NT2/D1 (cell line): ENCODE results near the gene C15orf62.

Experiments
- DNase-seq: peaks from one replicate; pipeline ENCODE4 v3.0.0-alpha.2; 2011; ENCODE audit warnings: low read depth, low spot score
- H3K27me3 ChIP-seq: 2 replicates; pipeline ENCODE4 v1.6.0; 2011; ENCODE audit warnings: mild to moderate bottlenecking; ENCODE audit not compliant: insufficient read length, insufficient read depth
- H3K36me3 ChIP-seq: 2 replicates; pipeline ENCODE4 v1.6.1; 2011; ENCODE audit warnings: mild to moderate bottlenecking, low read length, mixed read lengths; ENCODE audit not compliant: insufficient read depth, insufficient read length
- H3K4me1 ChIP-seq: 2 replicates; pipeline ENCODE4 v1.5.1; 2011; ENCODE audit not compliant: insufficient read depth, insufficient read length
- H3K4me3 ChIP-seq: 2 replicates; pipeline ENCODE4 v1.5.1; 2011; ENCODE audit warnings: low read depth; ENCODE audit not compliant: insufficient read length
- H3K9ac ChIP-seq: 2 replicates; pipeline ENCODE4 v1.6.0; 2011; ENCODE audit warnings: low read depth; ENCODE audit not compliant: insufficient read length
- H3K9me3 ChIP-seq: 2 replicates; pipeline ENCODE4 v1.5.1; 2011; ENCODE audit warnings: mild to moderate bottlenecking, low read length; ENCODE audit not compliant: insufficient read depth
- SUZ12 ChIP-seq: IDR thresholded peaks from 2 replicates; pipeline ENCODE4 v1.6.1; 2011; ENCODE audit not compliant: insufficient read length, insufficient read depth; ENCODE audit errors: extremely low read depth
- YY1 ChIP-seq: IDR thresholded peaks from 2 replicates; pipeline ENCODE4 v1.6.1; 2011; ENCODE audit not compliant: insufficient read length, insufficient read depth
- ZNF274 ChIP-seq: IDR thresholded peaks from 2 replicates; pipeline ENCODE4 v1.6.1; 2011; ENCODE audit warnings: mild to moderate bottlenecking, low read depth, low read length

Gene C15orf62, protein sequence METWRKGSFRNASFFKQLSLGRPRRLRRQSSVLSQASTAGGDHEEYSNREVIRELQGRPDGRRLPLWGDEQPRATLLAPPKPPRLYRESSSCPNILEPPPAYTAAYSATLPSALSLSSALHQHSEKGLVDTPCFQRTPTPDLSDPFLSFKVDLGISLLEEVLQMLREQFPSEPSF

DNA sequence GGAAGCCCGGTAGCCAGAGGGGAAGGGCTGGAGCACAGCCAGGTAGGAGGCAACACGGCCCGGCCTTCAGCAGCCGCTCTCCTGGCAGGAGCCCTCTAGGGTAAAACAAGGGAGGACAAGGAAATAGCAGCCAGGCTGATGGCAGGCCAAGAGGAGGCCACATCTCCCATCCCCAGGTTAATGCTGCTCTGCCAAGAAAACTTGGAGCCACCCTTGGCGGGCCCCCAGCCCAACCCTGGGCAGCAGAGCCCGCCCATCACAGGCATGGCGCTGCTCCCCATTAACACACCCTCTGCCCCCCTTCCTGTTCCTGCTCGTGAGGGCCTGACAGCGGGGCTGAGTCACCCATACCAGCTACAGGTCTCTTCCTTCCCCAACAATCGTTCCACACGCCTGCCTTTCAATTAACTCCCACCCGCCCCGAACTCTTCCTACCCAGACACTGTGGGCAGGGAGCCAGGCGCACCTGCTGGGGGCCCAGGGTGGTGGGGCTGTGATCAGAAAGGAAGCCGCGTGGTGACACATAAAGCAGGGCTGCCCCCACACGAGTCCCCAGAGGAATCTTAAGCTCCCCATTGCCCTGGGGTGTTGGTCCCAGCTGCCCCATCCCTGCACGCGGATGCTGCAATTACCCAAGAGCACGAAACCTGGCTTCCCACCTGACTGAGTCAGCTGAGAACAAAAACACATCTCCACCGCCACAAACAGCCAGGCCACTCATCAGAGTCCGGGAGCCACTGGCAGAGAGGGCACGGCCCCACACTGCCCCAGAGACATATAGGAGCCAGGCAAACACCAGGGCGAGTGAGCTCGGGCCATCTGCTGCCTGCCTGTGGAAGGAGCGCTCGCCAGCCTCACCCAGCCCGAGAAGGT, at the start of gene C15orf62:
TSS of gene C15orf62 (plus strand) at position 707 of the 873 bp plus-strand sequence. CDS start 516 bp downstream, outside the sequence.
- H3K27me3 ChIP-seq, result no peaks in the 10 kb centered on the region
- no peak for DNase-seq
- TF ChIP-seq YY1, result no peak
- no peak for TF ChIP-seq ZNF274
- no peak for TF ChIP-seq SUZ12
- peak within 1 kb of the TSS; percentile 42 for H3K9ac ChIP-seq
- no peak within 1 kb of the TSS for H3K4me3 ChIP-seq
- H3K36me3 ChIP-seq, result peaks cover 58% of the 10 kb centered on the region
- peaks cover 17% of the 10 kb centered on the region for H3K4me1 ChIP-seq
- H3K9me3 ChIP-seq, result no peaks in the 10 kb centered on the region

DNA sequence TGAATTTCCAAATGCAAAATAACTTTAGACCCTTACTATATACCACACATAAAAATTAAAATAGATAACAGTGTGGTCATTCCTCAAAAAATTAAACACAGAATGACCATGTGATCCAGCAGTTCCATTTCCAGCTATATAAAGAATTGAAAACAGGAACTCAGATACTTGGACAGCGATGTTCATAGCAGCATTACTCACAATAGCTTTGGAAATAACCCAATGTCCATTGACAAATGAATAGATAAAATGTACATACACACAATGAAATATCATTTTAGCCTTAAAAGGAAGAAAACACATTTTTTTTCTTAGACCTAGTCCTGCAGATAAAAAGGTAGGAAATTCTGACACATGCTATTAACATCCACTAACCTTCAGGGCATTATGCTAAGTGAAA, 48.1 kb upstream of the C15orf62 start:
- Histone ChIP-seq H3K4me3 (no peak overlapping the region), H3K27me3 (no peaks in the 10 kb centered on the region), H3K9ac (no peak overlapping the region), H3K36me3 (peaks cover 17% of the 10 kb centered on the region), H3K9me3 (no peaks in the 10 kb centered on the region), H3K4me1 (no peaks in the 10 kb centered on the region)
- TF ChIP-seq ZNF274 (no peak), SUZ12 (no peak), YY1 (no peak)
- no peak for DNase-seq

DNA sequence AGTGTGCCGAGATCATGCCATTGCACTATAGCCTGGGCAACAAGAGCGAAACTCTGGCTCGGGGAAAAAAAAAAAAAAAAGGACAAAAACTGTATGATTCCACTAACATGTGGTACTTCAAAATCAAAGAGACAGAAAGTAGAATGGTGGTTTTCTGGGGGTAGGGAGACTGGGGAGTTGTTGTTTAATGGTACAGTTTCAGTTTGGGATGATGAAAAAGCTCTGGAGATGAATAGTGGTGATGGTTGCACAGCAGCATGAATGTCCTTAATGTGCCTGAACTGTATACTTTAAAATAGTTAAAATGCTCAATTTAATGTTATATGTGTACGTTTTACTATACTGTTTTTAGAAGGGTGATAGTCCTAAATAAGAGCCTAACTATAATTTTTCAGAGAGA, 47.4 kb upstream of the C15orf62 start:
- TF ChIP-seq YY1 (no peak), SUZ12 (no peak), ZNF274 (no peak)
- Histone ChIP-seq H3K9me3 (no peaks in the 10 kb centered on the region), H3K27me3 (no peaks in the 10 kb centered on the region), H3K4me1 (no peaks in the 10 kb centered on the region), H3K36me3 (peaks cover 19% of the 10 kb centered on the region), H3K9ac (no peak overlapping the region), H3K4me3 (no peak overlapping the region)
- DNase-seq, result no peak

DNA sequence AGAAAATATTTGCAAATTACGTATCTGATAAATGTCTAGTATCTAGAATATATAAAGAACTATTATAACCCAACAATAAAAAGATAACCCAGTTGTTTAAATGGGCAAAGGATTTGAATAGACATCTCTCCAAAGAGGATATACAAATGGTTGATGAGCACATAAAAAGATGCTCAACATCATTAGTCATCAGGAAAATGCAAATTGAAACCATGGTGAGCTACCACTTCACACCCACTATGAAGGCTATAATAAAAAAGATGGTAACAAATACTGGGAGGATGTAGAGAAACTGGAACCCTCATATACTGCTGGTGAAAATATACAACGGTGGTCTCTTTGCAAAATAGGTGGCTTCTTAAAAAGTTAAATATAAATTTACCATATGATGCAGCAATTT, 46.8 kb upstream of the C15orf62 start:
- no peaks in the 10 kb centered on the region for H3K27me3 ChIP-seq
- no peaks in the 10 kb centered on the region for H3K4me1 ChIP-seq
- H3K36me3 ChIP-seq, result peaks cover 20% of the 10 kb centered on the region
- no peaks in the 10 kb centered on the region for H3K9me3 ChIP-seq
- no peak for DNase-seq
- H3K4me3 ChIP-seq, result no peak overlapping the region
- no peak for TF ChIP-seq YY1
- no peak for TF ChIP-seq SUZ12
- H3K9ac ChIP-seq, result no peak overlapping the region

DNA sequence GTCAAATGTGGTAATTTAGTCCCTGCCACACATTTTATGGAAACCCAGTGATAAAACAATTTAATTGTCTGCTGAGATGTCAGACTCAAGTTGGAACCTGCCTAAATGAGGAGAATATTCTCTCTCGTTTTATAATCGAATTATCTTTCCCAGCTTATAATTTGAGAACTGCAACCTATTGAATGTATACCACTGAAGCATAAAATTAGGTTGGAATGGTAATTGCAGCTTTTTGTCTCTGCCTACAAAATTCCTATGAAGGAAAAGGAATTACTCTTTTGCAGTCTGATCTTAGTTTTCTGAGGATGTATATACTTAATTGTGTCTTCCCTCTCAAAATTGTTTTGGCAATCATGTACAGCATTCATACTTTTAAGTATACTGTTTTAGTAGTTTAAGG, 45.9 kb upstream of the C15orf62 start:
- Histone ChIP-seq H3K4me3 (no peak overlapping the region), H3K9ac (no peak overlapping the region), H3K9me3 (no peaks in the 10 kb centered on the region), H3K4me1 (no peaks in the 10 kb centered on the region), H3K36me3 (peaks cover 22% of the 10 kb centered on the region), H3K27me3 (no peaks in the 10 kb centered on the region)
- TF ChIP-seq SUZ12 (no peak), YY1 (no peak), ZNF274 (no peak)
- no peak for DNase-seq

DNA sequence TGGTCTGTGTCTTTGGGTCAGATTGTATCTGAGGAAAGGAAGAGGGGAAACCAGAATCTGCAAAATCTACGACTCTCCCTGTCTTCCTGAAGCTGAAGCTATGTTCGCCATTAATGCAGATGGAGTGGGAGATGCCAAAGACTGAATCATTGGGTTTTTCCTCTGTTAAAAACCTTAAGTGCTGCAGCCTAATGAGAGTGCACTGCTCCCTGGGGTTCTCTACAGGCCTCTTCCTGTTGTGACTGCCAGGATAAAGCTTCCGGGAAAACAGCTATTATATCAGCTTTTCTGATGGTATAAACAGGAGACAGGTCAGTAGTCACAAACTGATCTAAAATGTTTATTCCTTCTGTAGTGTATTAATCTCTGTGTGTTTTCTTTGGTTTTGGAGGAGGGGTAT, 38.7 kb upstream of the C15orf62 start:
- H3K36me3 ChIP-seq, result peaks cover 56% of the 10 kb centered on the region
- TF ChIP-seq YY1 (no peak), ZNF274 (no peak)
- no peak overlapping the region for H3K9ac ChIP-seq
- H3K27me3 ChIP-seq, result no peaks in the 10 kb centered on the region
- no peaks in the 10 kb centered on the region for H3K4me1 ChIP-seq
- no peak overlapping the region for H3K4me3 ChIP-seq
- no peaks in the 10 kb centered on the region for H3K9me3 ChIP-seq
- no peak for DNase-seq

DNA sequence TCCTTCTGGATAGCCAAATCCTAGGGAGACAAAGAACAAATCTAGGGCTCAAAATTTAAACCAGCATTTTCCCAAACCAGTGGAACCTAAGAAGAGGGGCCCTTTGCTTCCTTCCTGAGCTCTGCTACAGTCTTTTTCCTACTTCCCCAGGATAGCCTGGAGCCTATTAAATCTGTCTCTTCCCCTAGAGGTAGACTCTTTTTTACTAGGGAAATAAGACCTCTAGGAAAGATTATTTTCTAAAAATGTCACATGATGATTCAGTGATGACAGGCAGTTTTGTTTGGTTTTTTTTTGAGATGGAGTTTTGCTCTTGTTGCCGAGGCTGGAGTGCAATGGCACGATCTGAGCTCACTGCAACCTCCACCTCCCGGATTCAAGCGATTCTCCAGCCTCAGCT, 33.2 kb upstream of the C15orf62 start:
- Histone ChIP-seq H3K9ac (no peak overlapping the region), H3K4me3 (no peak overlapping the region), H3K9me3 (no peaks in the 10 kb centered on the region), H3K4me1 (no peaks in the 10 kb centered on the region), H3K27me3 (no peaks in the 10 kb centered on the region), H3K36me3 (peaks cover 70% of the 10 kb centered on the region)
- no peak for TF ChIP-seq SUZ12
- no peak for TF ChIP-seq ZNF274
- TF ChIP-seq YY1, result no peak
- DNase-seq, result no peak
